Activated naive CD4-positive, alpha-beta T cell treated with anti-CD3 and anti-CD28 coated beads, Interleukin-2, amount 10 ng/mL, durations not matched to agents 7 days and 5 days (primary cell): ENCODE data around the gene DSCAML1.
"Not testable (repeated sequence)": the region's sequence is repeated elsewhere in the genome, so short reads cannot be mapped to it uniquely, and the experiment has no call there.

Source experiments
- CTCF ChIA-PET: fragments of 350-600 bp; sonication (Branson Sonifier 250); formaldehyde crosslinking; loops from one replicate; lab custom pipeline; 2021; ENCODE audit warnings: antibody characterized with exemption; lab: Charles Lee
- DNase-seq: peaks from one replicate; pipeline ENCODE4 v3.0.0-alpha.2; 2020
- H3K27ac Mint-ChIP-seq: one replicate; pipeline ENCODE4 v1.8.0; 2021; ENCODE audit warnings: mild to moderate bottlenecking, moderate library complexity, mixed read lengths
- H3K27me3 Mint-ChIP-seq: one replicate; pipeline ENCODE4 v1.8.0; 2021; ENCODE audit warnings: mild to moderate bottlenecking, mixed read lengths
- H3K36me3 Mint-ChIP-seq: one replicate; pipeline ENCODE4 v1.8.0; 2021; ENCODE audit warnings: mixed read lengths
- H3K4me1 Mint-ChIP-seq: one replicate; pipeline ENCODE4 v1.8.0; 2021; ENCODE audit warnings: mixed read lengths
- H3K4me3 Mint-ChIP-seq: one replicate; pipeline ENCODE4 v1.8.0; 2021; ENCODE audit warnings: mild to moderate bottlenecking, moderate library complexity, mixed read lengths
- H3K9me3 Mint-ChIP-seq: one replicate; pipeline ENCODE4 v1.8.0; 2021; ENCODE audit warnings: mixed read lengths

Gene DSCAML1

DNA sequence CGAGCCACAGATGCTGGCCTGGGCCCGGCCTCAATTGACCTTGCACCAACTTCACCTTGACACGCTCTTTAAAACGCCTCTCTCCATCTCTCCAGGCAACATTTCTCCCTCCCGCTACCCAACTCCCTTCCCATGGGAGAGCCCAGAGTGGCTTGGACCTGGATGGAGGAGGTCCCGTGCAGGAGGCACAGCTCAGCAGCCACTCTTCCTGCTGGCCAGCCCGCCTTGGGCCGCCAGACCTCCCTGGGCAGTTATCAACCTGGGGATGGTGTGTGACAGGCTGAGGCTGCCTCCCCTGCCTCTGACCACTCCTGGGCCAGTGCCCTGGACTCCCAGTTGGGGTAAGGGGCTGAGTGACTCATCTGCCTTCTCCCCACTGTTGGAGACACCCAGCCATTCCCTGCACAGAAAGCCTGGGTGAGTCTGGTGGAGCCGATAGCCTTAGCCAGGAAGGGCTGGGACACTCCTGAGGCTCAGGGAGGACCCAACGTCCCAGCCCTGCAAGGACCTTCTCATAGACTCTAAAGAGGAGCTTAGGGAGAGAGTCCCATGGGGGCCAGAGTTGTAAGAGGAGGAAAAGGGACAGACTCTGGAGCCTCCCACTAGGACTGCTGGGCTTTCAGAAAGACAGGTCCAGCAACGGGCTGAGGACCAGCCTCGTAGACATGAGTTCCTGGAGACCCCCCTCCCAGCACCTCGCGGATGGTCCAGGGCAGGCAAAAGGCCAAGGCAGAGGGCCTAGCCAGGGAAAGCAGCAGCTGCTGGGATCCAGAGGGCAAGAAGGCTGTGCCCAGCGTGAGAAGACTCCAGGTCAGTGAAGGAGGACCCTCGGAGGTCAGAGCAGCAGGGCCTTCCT, 337.7 kb downstream of the DSCAML1 start:
- H3K36me3 Mint-ChIP-seq = no peaks in the 10 kb centered on the region
- no peak overlapping the region for H3K4me3 Mint-ChIP-seq
- CTCF ChIA-PET = no interaction called here
- no peak overlapping the region for H3K27ac Mint-ChIP-seq
- DNase-seq = no peak
- no peaks in the 10 kb centered on the region for H3K9me3 Mint-ChIP-seq
- no peaks in the 10 kb centered on the region for H3K4me1 Mint-ChIP-seq
- peaks cover 14% of the 10 kb centered on the region for H3K27me3 Mint-ChIP-seq

DNA sequence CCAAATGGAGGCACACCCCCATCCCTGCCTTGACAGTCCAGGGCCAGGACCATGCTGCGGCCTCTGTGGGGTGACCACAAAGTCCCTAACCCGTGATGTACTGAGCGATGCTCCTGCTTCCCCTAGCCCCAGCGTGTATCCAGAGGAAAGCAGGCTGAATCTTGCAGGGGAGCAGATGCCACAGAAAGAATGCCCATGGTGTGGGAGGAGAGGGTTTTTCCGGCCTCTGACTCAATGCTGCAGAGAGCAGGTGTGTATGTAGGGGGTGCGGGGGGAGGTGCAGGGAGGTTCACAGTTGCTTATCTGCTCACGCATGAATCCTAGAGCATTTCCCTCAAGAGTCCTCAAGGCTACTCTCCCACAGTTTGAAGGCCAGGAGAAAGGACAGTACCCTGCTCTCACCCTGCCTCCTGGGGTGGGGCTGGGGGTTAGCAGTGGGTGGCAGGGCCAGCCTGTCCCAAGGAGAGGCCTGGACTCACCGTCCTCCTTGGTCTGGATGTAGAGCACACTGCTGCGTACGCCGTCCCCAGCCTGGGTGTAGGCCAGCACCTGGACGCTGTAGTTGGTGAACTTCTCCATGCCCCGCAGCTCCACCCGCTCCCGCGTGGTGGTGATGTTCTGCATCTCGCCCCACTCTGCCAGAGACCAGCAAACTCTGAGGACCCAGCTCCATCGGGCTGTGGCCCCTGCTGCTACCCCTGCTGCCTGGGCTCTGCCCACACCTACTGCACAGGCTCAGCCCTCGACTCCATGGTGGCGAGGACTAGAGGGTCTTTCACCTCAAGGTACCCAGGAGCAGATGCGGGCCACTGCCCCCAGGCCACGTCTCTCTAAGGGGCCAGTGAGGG, 338.5 kb downstream of the DSCAML1 start:
- peaks cover 14% of the 10 kb centered on the region for H3K27me3 Mint-ChIP-seq
- H3K9me3 Mint-ChIP-seq = peaks cover 4% of the 10 kb centered on the region
- no peaks in the 10 kb centered on the region for H3K36me3 Mint-ChIP-seq
- H3K27ac Mint-ChIP-seq = no peak overlapping the region
- CTCF ChIA-PET = interaction anchor here (0.6 to 2.5 kb wide), 2 partner anchors 32 to 159 kb away, joined by 3 to 6 read pairs; no protein-coding TSS in a partner anchor
- no peak for DNase-seq
- H3K4me1 Mint-ChIP-seq = no peaks in the 10 kb centered on the region
- H3K4me3 Mint-ChIP-seq = no peak overlapping the region

DNA sequence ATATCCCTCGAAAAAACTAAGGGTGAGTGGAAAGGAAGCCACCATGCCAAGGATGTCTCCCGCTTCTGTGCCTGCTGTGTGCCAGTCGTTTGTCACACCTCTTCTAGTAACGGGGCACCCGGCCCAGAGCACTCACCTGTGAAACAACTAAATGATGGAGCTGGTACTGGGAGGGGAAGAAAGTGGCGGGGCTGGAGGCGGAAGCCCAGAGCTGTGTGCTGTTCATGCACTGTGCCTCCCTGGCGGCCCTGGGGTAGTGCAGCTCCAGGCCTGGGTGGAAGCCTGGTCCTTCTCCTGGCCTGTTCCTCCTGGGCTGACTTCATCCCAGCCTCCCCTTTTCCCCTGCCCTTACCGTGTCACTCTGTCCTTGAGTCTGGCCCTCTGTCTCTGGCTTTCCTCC, 339.2 kb downstream of the DSCAML1 start:
- no peak for DNase-seq
- no peak overlapping the region for H3K27ac Mint-ChIP-seq

DNA sequence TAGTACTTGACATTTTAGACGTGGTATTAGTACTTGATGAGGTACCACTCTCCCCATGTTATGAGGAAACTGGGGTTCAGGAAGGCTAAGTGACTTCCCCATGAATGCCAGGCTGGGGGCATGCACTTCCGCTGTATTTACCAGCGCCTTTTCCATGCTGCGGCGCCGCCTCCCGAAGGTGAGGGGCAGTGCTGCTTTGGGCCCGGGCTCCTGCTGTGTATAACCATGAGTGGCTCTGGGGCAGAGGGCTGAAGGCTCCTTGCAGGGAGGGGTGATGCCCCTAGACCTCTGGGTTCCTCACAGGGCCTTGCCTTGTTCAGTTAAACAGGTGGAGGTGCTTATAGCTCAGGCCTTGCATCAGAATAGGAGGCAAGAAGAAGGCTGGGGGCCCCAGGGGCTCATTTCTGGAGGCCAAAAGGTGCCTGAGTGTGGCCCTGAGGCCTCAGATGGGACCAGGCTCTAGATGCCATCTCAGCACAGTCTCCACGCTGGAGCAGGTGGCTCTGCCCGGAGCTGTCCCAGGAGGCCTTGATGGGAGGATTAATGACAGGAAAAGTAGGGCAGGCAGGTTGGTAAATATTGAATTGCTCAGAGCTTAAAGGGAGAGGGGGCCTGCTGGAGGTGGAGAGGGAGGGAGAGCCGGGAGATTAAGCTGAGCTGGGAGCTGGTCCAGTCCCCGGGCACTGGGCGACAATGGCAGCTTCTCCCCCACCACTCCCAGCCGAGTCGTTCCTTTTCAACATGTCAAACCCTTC, 339.8 kb downstream of the DSCAML1 start:
- Mint-ChIP-seq H3K4me3 (no peak overlapping the region), H3K27ac (no peak overlapping the region), H3K4me1 (no peaks in the 10 kb centered on the region), H3K36me3 (no peaks in the 10 kb centered on the region), H3K9me3 (peaks cover 4% of the 10 kb centered on the region), H3K27me3 (peaks cover 14% of the 10 kb centered on the region)
- CTCF ChIA-PET = interaction anchor here (2.5 kb wide), 1 partner anchor 31 kb away, joined by 6 read pairs; no protein-coding TSS in a partner anchor
- no peak for DNase-seq

More for the DNA sequence above, 339.2 kb downstream of the DSCAML1 start:
- H3K9me3 Mint-ChIP-seq = peaks cover 4% of the 10 kb centered on the region
- H3K4me1 Mint-ChIP-seq = no peaks in the 10 kb centered on the region
- H3K36me3 Mint-ChIP-seq = no peaks in the 10 kb centered on the region
- no peak overlapping the region for H3K4me3 Mint-ChIP-seq
- H3K27me3 Mint-ChIP-seq = peaks cover 14% of the 10 kb centered on the region
- CTCF ChIA-PET = interaction anchor here (0.6 to 2.5 kb wide), 2 partner anchors 32 to 159 kb away, joined by 3 to 6 read pairs; no protein-coding TSS in a partner anchor

DNA sequence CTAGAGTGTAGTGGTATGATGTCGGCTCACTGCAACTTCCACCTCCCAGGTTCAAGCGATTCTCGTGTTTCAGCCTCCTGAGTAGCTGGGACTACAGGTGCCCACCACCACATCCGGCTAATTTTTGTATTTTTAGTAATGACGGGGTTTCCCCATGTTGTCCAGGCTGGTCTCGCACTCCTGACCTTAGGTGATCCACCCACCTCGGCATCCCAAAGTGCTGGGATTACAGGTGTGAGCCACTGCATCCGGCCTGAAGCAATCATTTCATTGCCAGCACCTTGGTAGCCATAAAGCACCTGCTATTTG, 340.3 kb downstream of the DSCAML1 start:
- peaks cover 14% of the 10 kb centered on the region for H3K27me3 Mint-ChIP-seq
- not testable (repeated sequence) for H3K9me3 Mint-ChIP-seq, H3K4me1 Mint-ChIP-seq, H3K36me3 Mint-ChIP-seq, H3K27ac Mint-ChIP-seq, H3K4me3 Mint-ChIP-seq, DNase-seq
- CTCF ChIA-PET = interaction anchor here (0.5 to 2.5 kb wide), 3 partner anchors 9 to 1382 kb away, joined by 3 to 6 read pairs (median 3); no protein-coding TSS in a partner anchor

DNA sequence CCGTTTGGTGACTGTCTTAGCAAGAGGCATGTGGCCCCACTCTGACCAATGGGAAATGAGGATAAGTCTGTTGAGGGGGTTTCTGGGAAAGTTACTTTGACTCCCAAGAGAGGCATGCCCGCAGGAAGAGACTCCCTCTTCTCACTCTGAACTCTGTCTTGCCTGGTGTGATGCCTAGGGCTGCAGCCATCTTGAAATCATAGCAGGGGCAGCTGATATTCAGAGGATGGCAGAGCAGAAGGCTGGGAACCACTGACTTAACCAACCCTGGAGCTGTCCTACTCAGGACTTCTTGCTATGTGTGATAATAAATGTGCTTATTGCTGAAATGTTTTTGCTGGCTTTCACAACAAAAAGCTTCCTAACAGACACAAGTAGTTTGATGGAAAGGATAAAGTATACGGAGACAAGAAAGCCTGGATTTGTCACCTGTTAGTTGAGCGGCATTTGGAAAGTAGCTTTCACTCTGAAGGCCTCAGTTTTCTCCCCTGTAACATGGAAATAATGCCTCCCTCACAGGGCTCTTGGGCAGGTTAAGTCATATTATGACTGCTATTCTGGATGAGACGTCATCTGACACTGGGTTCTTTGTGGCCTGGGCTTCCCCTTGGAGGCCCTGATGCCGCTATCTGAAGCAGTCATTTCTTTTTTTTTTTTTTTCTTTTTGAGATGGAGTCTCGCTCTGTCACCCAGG, 340.8 kb downstream of the DSCAML1 start:
- no peak overlapping the region for H3K4me3 Mint-ChIP-seq
- CTCF ChIA-PET = interaction anchor here (0.5 to 2.5 kb wide), 3 partner anchors 9 to 1382 kb away, joined by 3 to 6 read pairs (median 3); no protein-coding TSS in a partner anchor
- no peaks in the 10 kb centered on the region for H3K36me3 Mint-ChIP-seq
- H3K27me3 Mint-ChIP-seq = peaks cover 14% of the 10 kb centered on the region
- H3K4me1 Mint-ChIP-seq = no peaks in the 10 kb centered on the region
- peaks cover 4% of the 10 kb centered on the region for H3K9me3 Mint-ChIP-seq
- no peak overlapping the region for H3K27ac Mint-ChIP-seq
- DNase-seq = no peak

DNA sequence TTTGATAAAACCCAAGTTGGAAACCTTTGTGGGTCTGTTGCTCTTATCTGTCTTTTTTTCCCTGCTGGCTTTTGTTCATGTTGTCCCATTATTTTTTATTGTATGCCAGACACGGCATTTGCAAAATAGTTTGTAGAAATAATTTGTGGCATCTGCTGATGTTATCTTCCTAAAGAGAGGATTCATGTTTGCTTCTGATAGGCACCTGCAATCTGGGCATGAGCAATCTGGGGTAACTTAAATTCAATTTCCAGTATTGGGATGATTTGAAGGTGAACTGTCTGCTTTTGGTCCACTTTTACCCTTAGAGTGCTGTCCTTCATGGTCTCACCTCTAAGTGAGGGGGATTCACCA, 342.5 kb downstream of the DSCAML1 start:
- Mint-ChIP-seq H3K27me3 (peaks cover 14% of the 10 kb centered on the region), H3K4me1 (no peaks in the 10 kb centered on the region), H3K36me3 (no peaks in the 10 kb centered on the region), H3K27ac (no peak overlapping the region), H3K4me3 (no peak overlapping the region), H3K9me3 (peaks cover 4% of the 10 kb centered on the region)
- DNase-seq = no peak
- CTCF ChIA-PET = no interaction called here

DNA sequence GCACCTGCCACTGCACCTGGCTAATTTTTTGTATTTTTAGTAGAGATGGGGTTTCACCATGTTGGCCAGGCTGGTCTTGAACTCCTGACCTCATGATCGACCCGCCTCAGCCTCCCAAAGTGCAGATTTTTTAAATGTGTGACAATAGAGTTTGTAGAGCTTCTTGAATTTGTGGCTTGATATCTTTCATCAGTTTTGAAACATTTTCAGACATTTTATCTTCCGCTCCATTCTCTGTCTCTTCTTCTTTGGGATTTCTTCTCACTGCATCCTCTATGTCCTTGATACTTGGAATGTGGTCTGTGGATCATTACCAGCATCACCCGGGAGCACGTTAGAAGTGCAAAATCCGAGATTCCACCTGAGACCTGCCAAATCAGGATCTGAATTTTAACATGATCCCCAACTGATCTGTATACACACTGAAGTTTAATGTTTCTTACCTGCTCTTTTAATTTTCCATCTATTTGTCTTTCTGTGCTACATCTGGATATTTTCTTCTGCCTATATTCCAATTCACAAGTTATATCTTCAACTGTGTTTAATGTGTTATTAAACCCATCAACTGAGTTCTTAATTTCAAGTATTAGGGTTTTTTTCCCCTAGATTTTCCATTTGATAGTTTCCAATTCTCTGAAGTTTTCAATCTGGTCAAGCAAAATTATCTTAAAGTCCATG, 343.0 kb downstream of the DSCAML1 start:
- Mint-ChIP-seq H3K4me1 (no peaks in the 10 kb centered on the region), H3K36me3 (no peaks in the 10 kb centered on the region), H3K4me3 (no peak overlapping the region), H3K27ac (no peak overlapping the region), H3K27me3 (peaks cover 12% of the 10 kb centered on the region), H3K9me3 (peaks cover 4% of the 10 kb centered on the region)
- CTCF ChIA-PET = no interaction called here
- no peak for DNase-seq

DNA sequence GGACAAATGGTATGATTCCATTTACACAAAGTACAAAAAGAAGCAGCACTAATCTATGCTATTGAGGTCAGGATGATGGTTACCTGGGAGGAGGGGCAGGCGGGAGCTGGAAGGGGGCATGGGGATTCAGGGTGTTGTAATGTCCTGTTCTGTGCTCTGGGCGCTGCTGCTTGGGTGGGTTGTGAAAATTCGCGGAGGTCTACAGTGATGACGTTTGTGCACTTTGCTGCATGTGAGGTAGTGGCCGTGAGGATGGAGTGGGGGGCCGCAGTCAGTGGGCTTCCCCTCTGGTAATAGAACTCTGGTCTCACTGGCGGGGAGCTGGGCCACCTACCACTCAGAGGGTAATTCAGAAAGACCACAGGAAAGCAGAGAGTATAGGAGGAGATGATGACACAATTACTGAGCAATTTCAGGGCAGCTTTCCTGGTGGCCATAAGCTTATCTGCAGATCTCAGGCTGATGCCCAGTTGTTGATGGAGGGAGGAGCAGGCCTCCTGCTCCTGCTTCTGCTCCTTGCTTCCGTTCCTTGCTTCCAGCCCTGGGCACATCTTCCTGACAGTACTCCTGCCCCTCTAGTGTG, 347.8 kb downstream of the DSCAML1 start:
- no peak overlapping the region for H3K4me3 Mint-ChIP-seq
- H3K27me3 Mint-ChIP-seq = peaks cover 13% of the 10 kb centered on the region

DNA sequence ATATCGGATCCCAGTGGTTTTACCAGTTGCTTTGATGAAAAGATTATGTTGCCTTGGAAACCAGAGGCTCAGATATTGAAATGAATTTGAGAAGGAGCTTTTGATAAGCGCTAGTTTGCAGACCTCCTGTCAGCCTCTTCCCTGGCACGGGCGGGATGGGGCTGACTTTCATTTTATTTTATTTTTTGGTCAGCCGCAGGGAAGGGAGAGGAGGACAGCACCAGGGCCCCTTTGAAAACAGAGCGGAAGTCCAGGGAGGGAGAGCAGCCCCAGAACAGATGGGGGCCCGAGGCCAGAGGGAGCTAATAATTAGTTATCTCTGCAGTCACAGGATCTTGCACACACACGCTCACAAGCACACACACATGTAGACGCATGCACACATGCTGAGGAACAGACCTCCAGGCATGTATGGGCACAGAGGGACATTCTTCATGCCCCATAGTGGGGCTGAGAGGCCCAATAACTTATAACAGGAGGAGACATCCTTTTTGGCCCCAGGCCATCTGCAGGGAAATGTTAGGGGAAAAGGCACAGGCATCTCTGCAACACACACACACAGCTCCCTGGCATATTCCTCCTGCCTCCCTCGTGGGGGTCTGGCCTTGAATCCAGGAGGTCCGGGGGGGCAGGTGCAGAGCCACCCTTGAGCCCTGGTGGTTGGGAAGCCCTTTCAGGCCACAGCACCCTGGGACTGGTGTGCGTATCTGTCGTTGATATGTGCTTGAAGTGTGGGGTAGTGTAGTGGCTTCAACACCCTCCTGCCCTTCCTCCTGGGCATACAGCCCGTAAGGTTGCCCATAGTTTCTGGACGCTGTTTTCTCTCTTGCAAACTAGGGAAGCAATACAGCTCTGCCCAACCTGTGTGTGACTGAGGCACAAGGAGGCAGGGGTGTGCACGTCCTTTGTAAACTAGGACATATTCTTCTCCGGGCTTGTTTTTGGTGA, 352.0 kb downstream of the DSCAML1 start:
- CTCF ChIA-PET = interaction anchor here (2.1 kb wide), 1 partner anchor 19 kb away, joined by 7 read pairs; no protein-coding TSS in a partner anchor
- peak; percentile 1 for DNase-seq
- H3K4me1 Mint-ChIP-seq = no peaks in the 10 kb centered on the region
- no peak overlapping the region for H3K4me3 Mint-ChIP-seq
- H3K36me3 Mint-ChIP-seq = no peaks in the 10 kb centered on the region
- no peaks in the 10 kb centered on the region for H3K9me3 Mint-ChIP-seq
- no peak overlapping the region for H3K27ac Mint-ChIP-seq
- peaks cover 36% of the 10 kb centered on the region for H3K27me3 Mint-ChIP-seq

More for the DNA sequence above, 347.8 kb downstream of the DSCAML1 start:
- Mint-ChIP-seq H3K9me3 (peaks cover 3% of the 10 kb centered on the region), H3K36me3 (no peaks in the 10 kb centered on the region), H3K4me1 (no peaks in the 10 kb centered on the region), H3K27ac (no peak overlapping the region)
- DNase-seq = no peak
- CTCF ChIA-PET = no interaction called here

DNA sequence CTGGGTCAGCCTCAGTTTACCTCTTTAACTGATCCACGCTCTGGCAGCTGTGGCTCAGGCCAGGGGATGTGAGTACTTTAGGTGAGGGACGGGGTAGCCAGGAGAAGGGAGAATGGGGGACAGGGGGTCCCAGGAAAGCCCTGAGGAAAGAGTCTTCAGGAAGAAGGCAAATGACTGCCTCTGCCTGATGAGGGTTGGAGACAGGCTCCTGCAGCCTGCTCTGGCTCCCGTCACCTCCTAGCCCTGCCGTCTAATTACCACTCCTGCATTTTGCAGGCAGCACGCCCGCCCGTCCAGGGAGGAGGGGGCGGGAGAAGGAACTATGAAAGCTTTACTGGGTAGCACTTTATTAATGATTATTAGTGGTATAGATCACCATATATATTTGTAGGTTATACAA, 352.8 kb downstream of the DSCAML1 start:
- no peaks in the 10 kb centered on the region for H3K36me3 Mint-ChIP-seq
- CTCF ChIA-PET = interaction anchor here (2.1 kb wide), 1 partner anchor 18 kb away, joined by 7 read pairs; no protein-coding TSS in a partner anchor
- H3K27me3 Mint-ChIP-seq = peaks cover 36% of the 10 kb centered on the region
- no peak overlapping the region for H3K27ac Mint-ChIP-seq
- H3K9me3 Mint-ChIP-seq = no peaks in the 10 kb centered on the region
- H3K4me3 Mint-ChIP-seq = no peak overlapping the region
- DNase-seq = peak; percentile 2
- H3K4me1 Mint-ChIP-seq = no peaks in the 10 kb centered on the region
